H1 (cell line): ENCODE measurements around the gene MSMP. TPM values are rescaled to one million over a fixed set of nuclear protein-coding genes. Genes with fewer than 3 reads are reported as not detected.

Experiments used
- HDAC2 ChIP-seq, 2 experiments: fragments of 300-600 bp in 1 of 2; sonication (generic) in 1 of 2; IDR thresholded peaks; 2 replicates each; pipeline ENCODE4 v1.6.1; 2011 to 2012; ENCODE audit warnings: low read depth in 2 of 2, low read length in 2 of 2, mild to moderate bottlenecking in 2 of 2, moderate library complexity in 2 of 2, borderline replicate concordance in 1 of 2, inconsistent platforms in 1 of 2
- SIRT6 ChIP-seq: IDR thresholded peaks from one replicate; pipeline ENCODE4 v1.7.1; 2012; ENCODE audit warnings: low read length, inconsistent platforms
- SP4 ChIP-seq: IDR thresholded peaks from 2 replicates; pipeline ENCODE4 v1.6.1; 2012; ENCODE audit warnings: low read length, inconsistent platforms
- polyA plus RNA-seq, 7 experiments: library from polyadenylated mRNA; depleted of rRNA in 3 of 7; stranded (reverse) in 5 of 7; unstranded in 2 of 7; fragments of >200 nt in 5 of 7; fragments of 200-250 nt in 2 of 7; gene quantifications; 1 replicate in 5 of 7; 2 replicates in 1 of 7; 4 replicates in 1 of 7; pipeline versions ENCODE4 v1.2.1 to v1.2.3, GENCODE V29; 2011 to 2013; ENCODE audit warnings: missing spikeins in 2 of 7, mixed read lengths in 2 of 7
- total RNA-seq: library from RNA; stranded (reverse); fragmentation: NEBNext Ultra II Directional; extraction: Animal tissue kit (Norgen Biotek cat#: 25700); gene quantifications from 2 replicates; pipeline ENCODE4 v1.2.1, GENCODE V29; 2021
- TF ChIP-seq, protein P1 (sequence below): IDR thresholded peaks from 2 replicates; pipeline ENCODE4 v1.6.1; 2012; ENCODE audit warnings: low read length, inconsistent platforms
- TF ChIP-seq, protein P2 (sequence below): IDR thresholded peaks from 2 replicates; pipeline ENCODE4 v1.6.1; 2012; ENCODE audit warnings: inconsistent platforms
- TF ChIP-seq, protein P3 (sequence below), 3 experiments: IDR thresholded peaks; 1 replicate in 2 of 3; 2 replicates in 1 of 3; pipeline versions ENCODE4 v1.5.1 to v1.6.1; 2011; ENCODE audit warnings: low read length in 3 of 3, mild to moderate bottlenecking in 3 of 3, inconsistent platforms in 2 of 3, low read depth in 1 of 3, moderate library complexity in 1 of 3; ENCODE audit not compliant: insufficient read depth in 1 of 3; ENCODE audit errors: control extremely low read depth in 1 of 3

The MSMP gene
- total and polyA plus RNA-seq, 2 of the 8 experiments (the other 6 are each of a cell fraction or from before 2014, with no cell fraction given), result 0.53 TPM; not detected in 1

- TF ChIP-seq, protein P1, sequence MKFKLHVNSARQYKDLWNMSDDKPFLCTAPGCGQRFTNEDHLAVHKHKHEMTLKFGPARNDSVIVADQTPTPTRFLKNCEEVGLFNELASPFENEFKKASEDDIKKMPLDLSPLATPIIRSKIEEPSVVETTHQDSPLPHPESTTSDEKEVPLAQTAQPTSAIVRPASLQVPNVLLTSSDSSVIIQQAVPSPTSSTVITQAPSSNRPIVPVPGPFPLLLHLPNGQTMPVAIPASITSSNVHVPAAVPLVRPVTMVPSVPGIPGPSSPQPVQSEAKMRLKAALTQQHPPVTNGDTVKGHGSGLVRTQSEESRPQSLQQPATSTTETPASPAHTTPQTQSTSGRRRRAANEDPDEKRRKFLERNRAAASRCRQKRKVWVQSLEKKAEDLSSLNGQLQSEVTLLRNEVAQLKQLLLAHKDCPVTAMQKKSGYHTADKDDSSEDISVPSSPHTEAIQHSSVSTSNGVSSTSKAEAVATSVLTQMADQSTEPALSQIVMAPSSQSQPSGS, result no peak
- TF ChIP-seq, protein P2, sequence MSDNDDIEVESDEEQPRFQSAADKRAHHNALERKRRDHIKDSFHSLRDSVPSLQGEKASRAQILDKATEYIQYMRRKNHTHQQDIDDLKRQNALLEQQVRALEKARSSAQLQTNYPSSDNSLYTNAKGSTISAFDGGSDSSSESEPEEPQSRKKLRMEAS, result no peak
- TF ChIP-seq, protein P3, sequence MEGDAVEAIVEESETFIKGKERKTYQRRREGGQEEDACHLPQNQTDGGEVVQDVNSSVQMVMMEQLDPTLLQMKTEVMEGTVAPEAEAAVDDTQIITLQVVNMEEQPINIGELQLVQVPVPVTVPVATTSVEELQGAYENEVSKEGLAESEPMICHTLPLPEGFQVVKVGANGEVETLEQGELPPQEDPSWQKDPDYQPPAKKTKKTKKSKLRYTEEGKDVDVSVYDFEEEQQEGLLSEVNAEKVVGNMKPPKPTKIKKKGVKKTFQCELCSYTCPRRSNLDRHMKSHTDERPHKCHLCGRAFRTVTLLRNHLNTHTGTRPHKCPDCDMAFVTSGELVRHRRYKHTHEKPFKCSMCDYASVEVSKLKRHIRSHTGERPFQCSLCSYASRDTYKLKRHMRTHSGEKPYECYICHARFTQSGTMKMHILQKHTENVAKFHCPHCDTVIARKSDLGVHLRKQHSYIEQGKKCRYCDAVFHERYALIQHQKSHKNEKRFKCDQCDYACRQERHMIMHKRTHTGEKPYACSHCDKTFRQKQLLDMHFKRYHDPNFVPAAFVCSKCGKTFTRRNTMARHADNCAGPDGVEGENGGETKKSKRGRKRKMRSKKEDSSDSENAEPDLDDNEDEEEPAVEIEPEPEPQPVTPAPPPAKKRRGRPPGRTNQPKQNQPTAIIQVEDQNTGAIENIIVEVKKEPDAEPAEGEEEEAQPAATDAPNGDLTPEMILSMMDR (IDR thresholded peaks at IDR 0.05; ENCODE audit: control extremely low read depth in 1 of 3, insufficient read depth in 1 of 3, low read depth in 1 of 3, low read length in 3 of 3), result no peak
- TF ChIP-seq SIRT6, result no peak
- no peak for TF ChIP-seq HDAC2 (IDR thresholded peaks at IDR 0.05; ENCODE audit: borderline replicate concordance in 1 of 2, low read depth in 2 of 2, low read length in 2 of 2)
- no peak for TF ChIP-seq SP4
Measured at GRCh38 chr9:35705836-35706430, 48.1 kb downstream of the MSMP start (continued).
